Lung (tissue), 12 donors: ENCODE measurements around the gene ZCCHC2. TPM values are rescaled to one million over a fixed set of nuclear protein-coding genes. Genes with fewer than 3 reads are reported as not detected.

Source experiments
- ATAC-seq: fragments of 200-7000 bp; cut with Tn5 transposase; one replicate; pipeline ENCODE4 v1.9.1; 2020; ENCODE audit warnings: moderate number of reproducible peaks; ENCODE audit not compliant: insufficient read depth, low FRiP score
- DNase-seq, 3 donors: peaks; one replicate each; pipeline ENCODE4 v3.0.0-alpha.2; 2013 to 2017
- H3K27ac ChIP-seq, 2 donors: one replicate each; pipeline ENCODE4 v1.5.1; 2013; ENCODE audit warnings: mild to moderate bottlenecking in 2 of 2, moderate library complexity in 2 of 2, control low read depth in 1 of 2, inconsistent platforms in 1 of 2, low read depth in 1 of 2, low read length in 1 of 2
- H3K27me3 ChIP-seq, 3 donors: one replicate each; pipeline ENCODE4 v1.5.1; 2013; ENCODE audit warnings: low read length in 2 of 3; ENCODE audit not compliant: control insufficient read depth in 3 of 3, insufficient read depth in 3 of 3
- H3K36me3 ChIP-seq, 4 donors: one replicate each; pipeline ENCODE4 v1.5.1; 2013; ENCODE audit warnings: low read length in 4 of 4, mild to moderate bottlenecking in 1 of 4, moderate library complexity in 1 of 4; ENCODE audit not compliant: control insufficient read depth in 4 of 4, insufficient read depth in 4 of 4
- H3K4me1 ChIP-seq, 5 donors: one replicate each; pipeline ENCODE4 v1.5.1; 2013; ENCODE audit warnings: low read length in 5 of 5, mild to moderate bottlenecking in 2 of 5, moderate library complexity in 1 of 5; ENCODE audit not compliant: control insufficient read depth in 5 of 5, insufficient read depth in 5 of 5
- H3K4me3 ChIP-seq: one replicate; pipeline ENCODE4 v1.5.1; 2013; ENCODE audit warnings: mild to moderate bottlenecking, control low read depth, moderate library complexity
- H3K9ac ChIP-seq, 2 donors: one replicate each; pipeline ENCODE4 v1.5.1; 2013; ENCODE audit warnings: low read length in 2 of 2, control low read depth in 1 of 2; ENCODE audit not compliant: insufficient read depth in 1 of 2
- H3K9me3 ChIP-seq, 4 donors: one replicate each; pipeline ENCODE4 v1.5.1; 2013; ENCODE audit warnings: low read length in 3 of 4, mild to moderate bottlenecking in 1 of 4, moderate library complexity in 1 of 4; ENCODE audit not compliant: control insufficient read depth in 4 of 4, insufficient read depth in 3 of 4
- WGBS, 2 donors: extraction: QIAGEN DNeasy Blood & Tissue Kit; methylation state at CpG; one replicate each; pipeline ENCODE4 v1.1.7; 2013; 5-methylcytosine and 5-hydroxymethylcytosine counted together
- polyA plus RNA-seq, 2 donors: library from polyadenylated mRNA; stranded (reverse); fragments of 200-250 nt; gene quantifications; one replicate each; pipeline ENCODE4 v1.2.1, GENCODE V29; 2013
- total RNA-seq, 2 donors: library from RNA; depleted of rRNA in 1 of 2; stranded (reverse); fragments of >200 nt in 1 of 2; gene quantifications; one replicate each; pipeline ENCODE4 v1.2.1, GENCODE V29; 2014 to 2021
- TF ChIP-seq, protein P1 (sequence below): IDR thresholded peaks from 2 replicates; pipeline ENCODE4 v1.5.1; 2012; ENCODE audit warnings: mild to moderate bottlenecking; ENCODE audit errors: control extremely low read depth, extremely low read depth
- donor health status: control.
- donor health status: control.
- donor health status: Bipolar disorder and iron deficiency.
- donor health status: healthy.
- donor health status: DM: yes; HTN: yes; CAD: no.

ZCCHC2 gene
- total and polyA plus RNA-seq, 4 donors, result 9.3 to 33.9 (median 18.6) TPM

- no peak overlapping the region for H3K9ac ChIP-seq
- DNase-seq, result peak in 2 of 3 donors; percentile 21 to 58
- no peaks in the 10 kb centered on the region for H3K36me3 ChIP-seq
- H3K4me3 ChIP-seq, result no peak overlapping the region
- 34 to 55% methylated on average over 5 of the region's 5 CpGs for WGBS, 2 donors
- no peaks in the 10 kb centered on the region for H3K9me3 ChIP-seq
- no peaks in the 10 kb centered on the region for H3K27me3 ChIP-seq
- ATAC-seq, result no peak
- peaks cover 0 to 5% (median 0%) of the 10 kb centered on the region in 5 donors for H3K4me1 ChIP-seq
- TF ChIP-seq, protein P1, sequence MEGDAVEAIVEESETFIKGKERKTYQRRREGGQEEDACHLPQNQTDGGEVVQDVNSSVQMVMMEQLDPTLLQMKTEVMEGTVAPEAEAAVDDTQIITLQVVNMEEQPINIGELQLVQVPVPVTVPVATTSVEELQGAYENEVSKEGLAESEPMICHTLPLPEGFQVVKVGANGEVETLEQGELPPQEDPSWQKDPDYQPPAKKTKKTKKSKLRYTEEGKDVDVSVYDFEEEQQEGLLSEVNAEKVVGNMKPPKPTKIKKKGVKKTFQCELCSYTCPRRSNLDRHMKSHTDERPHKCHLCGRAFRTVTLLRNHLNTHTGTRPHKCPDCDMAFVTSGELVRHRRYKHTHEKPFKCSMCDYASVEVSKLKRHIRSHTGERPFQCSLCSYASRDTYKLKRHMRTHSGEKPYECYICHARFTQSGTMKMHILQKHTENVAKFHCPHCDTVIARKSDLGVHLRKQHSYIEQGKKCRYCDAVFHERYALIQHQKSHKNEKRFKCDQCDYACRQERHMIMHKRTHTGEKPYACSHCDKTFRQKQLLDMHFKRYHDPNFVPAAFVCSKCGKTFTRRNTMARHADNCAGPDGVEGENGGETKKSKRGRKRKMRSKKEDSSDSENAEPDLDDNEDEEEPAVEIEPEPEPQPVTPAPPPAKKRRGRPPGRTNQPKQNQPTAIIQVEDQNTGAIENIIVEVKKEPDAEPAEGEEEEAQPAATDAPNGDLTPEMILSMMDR, result no peak
- no peak overlapping the region for H3K27ac ChIP-seq
Measured at GRCh38 chr18:62625019-62625418, 102.2 kb downstream of the ZCCHC2 start.

Other genes starting within 250 kb of the ZCCHC2 start
- gene TNFRSF11A, start 197.7 kb upstream of the ZCCHC2 start, total RNA-seq, result 1 to 10 TPM; 4.3 to 7.8 TPM
- 1 to 10 TPM; 1.0 to 1.2 TPM for gene TNFRSF11A, start 197.7 kb upstream of the ZCCHC2 start, polyA plus RNA-seq
- 10 to 100 TPM; 12.5 to 29.2 TPM for gene PHLPP1, start 192.5 kb downstream of the ZCCHC2 start, total RNA-seq
- 1 to 10 TPM; 2.3 to 3.3 TPM for gene PHLPP1, start 192.5 kb downstream of the ZCCHC2 start, polyA plus RNA-seq